Skeletal muscle tissue (tissue), 4 donors: ENCODE data around the gene AKT2. TPM values are rescaled to one million over a fixed set of nuclear protein-coding genes. Genes with fewer than 3 reads are reported as not detected.

Source experiments
- H3K27ac ChIP-seq: one replicate; pipeline ENCODE4 v1.7.0; 2013; ENCODE audit warnings: mild to moderate bottlenecking, low read depth, low read length, inconsistent platforms
- H3K27me3 ChIP-seq, 3 donors: one replicate each; pipeline ENCODE4 v1.7.0; 2013; ENCODE audit warnings: low read length in 3 of 3; ENCODE audit not compliant: control insufficient read depth in 3 of 3, insufficient read depth in 3 of 3
- H3K36me3 ChIP-seq, 3 donors: one replicate each; pipeline ENCODE4 v1.7.0; 2013; ENCODE audit warnings: low read length in 3 of 3; ENCODE audit not compliant: control insufficient read depth in 3 of 3, insufficient read depth in 3 of 3
- H3K4me1 ChIP-seq, 3 donors: one replicate each; pipeline ENCODE4 v1.7.0; 2013; ENCODE audit warnings: low read length in 3 of 3, mild to moderate bottlenecking in 3 of 3; ENCODE audit not compliant: control insufficient read depth in 3 of 3, insufficient read depth in 3 of 3
- H3K4me3 ChIP-seq, 3 donors: one replicate each; pipeline ENCODE4 v1.7.0; 2013; ENCODE audit warnings: low read length in 3 of 3
- H3K9ac ChIP-seq, 3 donors: one replicate each; pipeline ENCODE4 v1.7.0; 2013; ENCODE audit warnings: low read length in 3 of 3, mild to moderate bottlenecking in 3 of 3, moderate library complexity in 2 of 3, low read depth in 1 of 3
- H3K9me3 ChIP-seq, 3 donors: one replicate each; pipeline ENCODE4 v1.7.0; 2013; ENCODE audit warnings: low read length in 3 of 3; ENCODE audit not compliant: control insufficient read depth in 3 of 3
- total RNA-seq: library from RNA; depleted of rRNA; stranded (reverse); fragments of >200 nt; gene quantifications from one replicate; pipeline ENCODE4 v1.2.3, GENCODE V29; 2014
- donor health status: Osteomylitis.

AKT2 gene
- total RNA-seq, 1 donor from 2014 or later, result 91.3 TPM

DNA sequence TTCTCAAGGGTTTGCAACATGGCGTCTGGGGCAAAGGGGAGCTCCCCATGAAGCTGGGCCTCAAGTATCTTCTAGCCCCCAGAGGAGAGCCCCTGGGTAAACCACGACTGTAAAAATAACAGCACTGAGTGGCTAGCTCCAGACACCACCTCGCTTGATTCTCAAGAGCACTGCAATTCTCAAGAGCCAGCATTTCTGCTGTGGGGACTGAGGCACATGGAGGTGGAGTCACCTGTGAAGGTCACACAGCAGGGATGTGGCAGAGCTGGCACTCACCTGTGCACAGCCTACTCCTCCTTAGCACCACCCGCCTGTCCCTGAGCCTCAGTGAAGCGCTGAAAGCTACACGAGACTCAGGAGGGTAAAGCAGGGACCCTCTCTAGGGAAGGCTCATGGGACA is 38.0 kb downstream of the AKT2 start:
- Histone ChIP-seq H3K9me3 (no peaks in the 10 kb centered on the region), H3K27ac (no peak overlapping the region), H3K27me3 (no peaks in the 10 kb centered on the region), H3K36me3 (peaks cover 15 to 23% (median 15%) of the 10 kb centered on the region in 3 donors), H3K4me3 (no peak overlapping the region), H3K4me1 (peaks cover 20 to 56% (median 49%) of the 10 kb centered on the region in 3 donors), H3K9ac (no peak overlapping the region)

DNA sequence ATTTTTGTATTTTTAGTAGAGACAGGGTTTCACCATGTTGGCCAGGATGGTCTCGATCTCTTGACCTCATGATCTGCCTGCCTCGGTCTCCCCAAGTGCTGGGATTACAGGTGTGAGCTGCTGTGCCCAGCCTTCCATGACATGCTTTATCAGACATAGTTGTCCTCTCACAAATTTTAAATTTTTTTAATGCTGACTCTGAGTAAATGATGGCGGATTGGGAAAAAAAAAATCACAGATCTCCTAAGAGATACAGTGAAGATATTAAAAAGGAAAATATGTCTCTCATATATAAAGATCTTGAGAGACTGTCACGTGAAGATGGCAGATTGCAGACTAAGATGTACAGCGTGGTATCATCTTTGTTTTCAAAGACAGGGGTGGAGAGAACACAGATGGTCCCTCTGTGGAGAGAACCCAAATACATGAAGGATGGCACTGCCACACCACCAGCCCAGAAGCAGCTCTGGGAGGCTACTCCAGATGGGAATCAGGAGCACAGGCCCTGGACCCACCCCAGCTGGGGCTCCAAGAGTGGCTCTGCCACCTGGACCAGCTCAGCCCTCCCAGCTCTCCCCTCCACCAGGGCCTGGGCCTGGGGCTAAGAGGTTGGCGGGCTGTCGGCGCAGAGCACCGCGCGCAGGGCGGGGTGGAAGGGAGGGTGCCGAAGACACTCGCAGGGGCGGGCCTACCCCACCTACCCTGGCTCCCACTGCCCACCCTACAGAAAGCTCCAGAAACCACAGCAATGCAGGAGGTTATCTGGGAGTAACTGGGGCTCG is 38.7 kb downstream of the AKT2 start:
- H3K9me3 ChIP-seq, result no peaks in the 10 kb centered on the region
- H3K9ac ChIP-seq, result no peak overlapping the region
- H3K4me1 ChIP-seq, result peaks cover 27 to 55% (median 49%) of the 10 kb centered on the region in 3 donors
- no peaks in the 10 kb centered on the region for H3K27me3 ChIP-seq
- no peak overlapping the region for H3K4me3 ChIP-seq
- H3K27ac ChIP-seq, result no peak overlapping the region
- peaks cover 16 to 22% (median 18%) of the 10 kb centered on the region in 3 donors for H3K36me3 ChIP-seq

DNA sequence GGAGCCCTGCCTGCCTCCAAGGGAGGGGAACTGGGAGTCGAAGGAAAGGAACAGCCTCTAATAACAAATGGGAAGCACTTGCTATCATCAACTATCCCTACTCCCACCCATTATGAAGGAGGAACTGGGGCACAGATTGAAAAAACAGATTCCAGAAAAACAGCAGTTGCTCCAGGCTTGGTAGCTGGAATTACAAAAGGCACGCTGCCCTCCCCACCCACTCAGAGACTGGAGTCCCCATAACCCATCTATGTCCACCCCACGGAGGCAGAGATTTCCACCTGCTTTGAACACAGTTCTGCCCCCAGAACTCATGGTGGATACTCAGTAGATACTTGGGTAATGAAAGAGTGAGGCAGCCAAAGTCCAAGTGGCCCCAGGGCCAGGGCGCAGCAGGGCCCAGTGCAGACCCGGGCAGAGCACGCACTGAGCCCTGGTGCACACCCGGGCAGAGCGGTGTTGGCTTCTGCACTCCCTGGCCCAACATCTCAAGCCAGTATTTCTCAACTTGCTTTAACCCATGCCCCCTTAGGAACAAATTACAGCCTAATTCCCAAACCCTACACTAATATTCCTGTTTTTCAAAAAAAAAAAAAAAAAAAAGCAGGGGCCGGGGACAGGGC is 39.5 kb downstream of the AKT2 start:
- peak overlapping the region in 1 of 3 donors; percentile 25 for H3K9ac ChIP-seq
- peaks cover 27 to 55% (median 51%) of the 10 kb centered on the region in 3 donors for H3K4me1 ChIP-seq
- H3K4me3 ChIP-seq, result no peak overlapping the region
- no peaks in the 10 kb centered on the region for H3K27me3 ChIP-seq
- no peaks in the 10 kb centered on the region for H3K9me3 ChIP-seq
- no peak overlapping the region for H3K27ac ChIP-seq
- peaks cover 16 to 25% (median 23%) of the 10 kb centered on the region in 3 donors for H3K36me3 ChIP-seq

DNA sequence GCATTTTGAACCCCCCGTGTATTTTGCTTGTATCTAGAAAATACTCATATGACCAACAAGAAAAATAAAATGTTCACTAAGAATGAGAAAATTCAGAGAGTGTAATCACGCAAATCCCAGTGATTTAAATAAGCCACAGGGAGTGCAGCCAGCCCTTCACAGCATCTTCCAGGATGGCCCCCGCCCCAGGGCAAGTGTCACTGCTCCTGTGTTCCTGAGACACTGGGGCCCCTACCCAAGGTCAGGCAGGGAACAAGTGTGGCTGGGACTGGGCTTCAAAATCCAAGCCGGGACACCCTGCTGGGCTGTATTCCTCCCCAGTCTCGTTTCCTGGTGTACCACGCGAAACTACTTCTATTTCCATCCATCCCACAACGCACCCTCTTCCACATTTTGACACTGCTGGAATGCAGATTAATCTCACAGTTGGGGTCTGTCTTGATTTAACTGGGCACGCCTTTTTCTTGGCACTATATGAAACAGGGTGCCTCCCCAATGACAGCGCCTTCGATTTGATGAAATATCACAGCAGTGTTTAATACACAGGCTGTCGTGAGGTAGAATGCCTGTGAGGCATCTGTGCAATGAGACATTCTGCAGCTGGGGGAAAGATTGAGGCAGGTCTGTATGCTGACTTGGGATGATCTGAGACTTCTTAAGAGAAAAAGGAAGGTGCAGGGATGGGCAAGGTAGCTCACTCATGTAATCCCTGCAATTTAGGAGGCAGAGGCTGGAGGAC is 40.4 kb downstream of the AKT2 start:
- H3K9ac ChIP-seq, result no peak overlapping the region
- H3K4me3 ChIP-seq, result no peak overlapping the region
- H3K4me1 ChIP-seq, result peaks cover 27 to 52% (median 48%) of the 10 kb centered on the region in 3 donors
- no peaks in the 10 kb centered on the region for H3K9me3 ChIP-seq
- H3K27me3 ChIP-seq, result no peaks in the 10 kb centered on the region
- no peak overlapping the region for H3K27ac ChIP-seq
- peaks cover 22 to 33% (median 28%) of the 10 kb centered on the region in 3 donors for H3K36me3 ChIP-seq

DNA sequence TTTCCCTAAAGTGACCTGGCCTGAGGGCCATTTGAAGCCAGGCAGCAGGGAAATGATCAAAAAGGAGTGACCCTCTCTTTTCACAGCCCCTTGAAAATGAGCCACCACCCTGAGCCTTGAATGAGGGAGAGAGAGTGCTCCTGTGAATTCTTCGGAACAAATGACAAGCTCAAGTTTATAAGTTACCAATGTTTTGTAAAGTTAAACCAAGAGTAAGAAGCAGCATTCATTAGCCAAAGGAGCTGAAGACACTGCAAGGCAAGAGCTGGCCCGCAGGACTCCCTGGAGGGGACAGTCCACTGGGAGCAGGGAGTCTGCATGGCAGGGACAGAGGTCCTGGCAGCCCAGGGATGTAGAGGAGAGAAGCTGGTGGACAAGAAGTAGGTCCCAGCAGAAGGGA is 42.0 kb downstream of the AKT2 start:
- H3K9ac ChIP-seq, result no peak overlapping the region
- H3K27ac ChIP-seq, result no peak overlapping the region
- H3K4me3 ChIP-seq, result no peak overlapping the region
- H3K36me3 ChIP-seq, result peaks cover 34 to 47% (median 40%) of the 10 kb centered on the region in 3 donors
- no peaks in the 10 kb centered on the region for H3K9me3 ChIP-seq
- peaks cover 25 to 40% (median 37%) of the 10 kb centered on the region in 3 donors for H3K4me1 ChIP-seq
- no peaks in the 10 kb centered on the region for H3K27me3 ChIP-seq

DNA sequence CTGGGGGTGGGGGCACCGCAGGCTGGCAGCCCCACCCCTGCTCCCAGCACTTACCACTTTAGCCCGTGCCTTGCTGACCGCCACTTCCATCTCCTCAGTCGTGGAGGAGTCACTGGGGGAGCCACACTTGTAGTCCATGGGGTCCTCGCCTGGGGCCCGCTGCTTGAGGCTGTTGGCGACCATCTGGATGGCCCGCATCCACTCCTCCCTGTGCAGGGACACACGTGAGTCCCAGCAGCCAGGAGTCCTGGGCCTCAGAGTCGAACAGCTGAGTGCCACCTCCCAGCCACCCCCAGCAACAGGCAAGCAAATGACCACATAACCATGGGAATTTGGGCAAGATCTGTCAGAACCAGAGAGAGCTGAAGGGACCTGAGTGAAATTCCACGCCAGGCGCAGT is 42.7 kb downstream of the AKT2 start:
- H3K4me3 ChIP-seq, result no peak overlapping the region
- H3K27me3 ChIP-seq, result no peaks in the 10 kb centered on the region
- peaks cover 38 to 51% (median 41%) of the 10 kb centered on the region in 3 donors for H3K36me3 ChIP-seq
- H3K9me3 ChIP-seq, result no peaks in the 10 kb centered on the region
- no peak overlapping the region for H3K27ac ChIP-seq
- no peak overlapping the region for H3K9ac ChIP-seq
- H3K4me1 ChIP-seq, result peaks cover 21 to 33% (median 30%) of the 10 kb centered on the region in 3 donors

DNA sequence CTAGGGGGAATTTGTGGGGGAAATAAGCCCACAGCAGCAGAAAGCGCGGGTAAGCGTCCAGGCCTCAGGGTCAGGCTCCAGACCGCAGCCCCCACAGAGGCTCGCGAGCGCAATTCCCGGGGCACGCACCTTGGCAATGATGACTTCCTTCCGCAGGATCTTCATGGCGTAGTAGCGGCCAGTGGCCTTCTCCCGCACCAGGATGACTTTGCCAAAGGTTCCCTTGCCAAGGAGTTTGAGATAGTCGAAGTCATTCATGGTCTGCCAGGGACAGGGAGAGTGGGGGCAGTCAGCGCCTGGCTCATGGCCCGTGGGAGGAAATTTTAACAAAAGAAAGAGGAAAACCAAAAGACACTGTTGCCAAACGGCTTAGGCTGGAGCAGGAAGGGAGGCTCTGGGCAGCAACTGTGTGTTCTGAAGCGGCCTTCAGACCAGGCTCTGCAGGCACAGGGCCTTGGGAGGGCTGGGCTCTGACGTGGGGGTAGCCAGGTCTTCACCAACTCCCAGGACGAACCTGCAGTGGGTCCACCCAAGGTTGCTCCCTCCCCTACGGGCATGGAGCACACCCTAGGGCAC is 43.2 kb downstream of the AKT2 start:
- Histone ChIP-seq H3K36me3 (peaks cover 43 to 54% (median 45%) of the 10 kb centered on the region in 3 donors), H3K4me3 (peak overlapping the region in 1 of 3 donors; percentile 43), H3K9ac (peak overlapping the region in 2 of 3 donors; percentile 10 to 16), H3K27ac (no peak overlapping the region), H3K4me1 (peaks cover 21 to 28% (median 25%) of the 10 kb centered on the region in 3 donors), H3K9me3 (no peaks in the 10 kb centered on the region), H3K27me3 (no peaks in the 10 kb centered on the region)

DNA sequence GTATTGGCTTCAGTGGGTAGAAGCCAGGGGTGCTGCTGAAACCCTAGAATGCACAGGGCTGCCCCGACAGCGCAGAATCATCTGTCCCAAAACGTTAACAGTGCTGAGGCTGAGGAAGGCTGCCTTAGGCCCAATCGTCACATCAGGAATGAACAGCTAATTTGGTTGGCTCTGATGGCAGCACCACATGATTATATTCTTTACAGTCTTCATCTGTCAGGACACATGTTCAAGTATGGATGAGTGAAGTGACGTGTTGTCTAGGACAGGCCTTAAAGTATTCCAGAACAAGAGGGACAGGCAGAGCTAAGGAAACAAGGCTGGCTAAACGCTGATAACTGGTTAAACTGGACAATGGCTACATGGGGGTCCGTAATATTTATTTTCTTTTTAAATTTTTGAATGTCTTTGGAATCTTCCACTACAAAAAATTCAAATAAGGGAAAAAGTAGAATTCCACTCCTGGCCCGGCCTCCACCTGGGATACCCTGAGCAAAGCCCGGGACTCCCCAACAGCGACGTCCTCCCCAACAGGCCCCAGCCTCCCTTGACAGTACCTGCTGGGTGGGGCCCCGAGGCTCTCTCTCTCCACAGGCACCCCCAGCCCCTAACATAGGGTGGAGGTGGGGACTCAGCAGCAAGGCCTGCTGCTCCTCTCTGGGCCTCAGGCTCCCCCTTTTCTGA is 43.9 kb downstream of the AKT2 start:
- H3K9ac ChIP-seq, result no peak overlapping the region
- no peaks in the 10 kb centered on the region for H3K27me3 ChIP-seq
- H3K4me1 ChIP-seq, result peaks cover 19 to 25% (median 21%) of the 10 kb centered on the region in 3 donors
- peaks cover 49 to 55% (median 51%) of the 10 kb centered on the region in 3 donors for H3K36me3 ChIP-seq
- H3K27ac ChIP-seq, result no peak overlapping the region
- H3K9me3 ChIP-seq, result no peaks in the 10 kb centered on the region
- H3K4me3 ChIP-seq, result no peak overlapping the region

DNA sequence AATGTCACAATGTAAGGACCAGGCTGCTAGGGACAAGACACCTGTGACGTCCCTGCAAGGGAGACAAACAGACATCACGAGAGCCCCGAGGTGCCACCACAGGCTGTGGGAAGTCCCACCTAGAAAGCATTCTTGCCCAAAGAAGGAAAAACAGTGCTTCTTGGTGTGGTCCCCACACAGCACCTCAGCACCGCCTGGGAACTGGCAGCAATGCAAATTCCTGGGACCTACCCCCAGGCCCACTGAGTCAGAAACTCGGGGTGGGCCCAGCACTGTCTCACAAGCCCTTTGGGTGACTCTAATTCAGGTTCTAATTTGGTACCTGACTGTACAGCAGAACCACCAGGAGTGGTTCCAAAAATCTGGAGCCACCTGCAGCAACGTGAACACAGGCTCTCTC is 44.8 kb downstream of the AKT2 start:
- H3K9me3 ChIP-seq, result no peaks in the 10 kb centered on the region
- no peak overlapping the region for H3K9ac ChIP-seq
- peaks cover 58 to 65% (median 60%) of the 10 kb centered on the region in 3 donors for H3K36me3 ChIP-seq

More for the DNA sequence above, 44.8 kb downstream of the AKT2 start:
- Histone ChIP-seq H3K27ac (no peak overlapping the region), H3K4me1 (peaks cover 14 to 20% (median 17%) of the 10 kb centered on the region in 3 donors), H3K4me3 (no peak overlapping the region), H3K27me3 (no peaks in the 10 kb centered on the region)
